ENCODE data around the gene CYP27A1. TPM values are rescaled to one million over a fixed set of nuclear protein-coding genes. Genes with fewer than 3 reads are reported as not detected.

CYP27A1 gene
- total and polyA plus RNA-seq, 2 of the 8 experiments (the other 6 are each of a cell fraction or from before 2014, with no cell fraction given), result 5.4 to 14.7 TPM

GRCh38 chr2:218815244-218815637, 33.3 kb downstream of the CYP27A1 start:
- Histone ChIP-seq H3K36me3 (ENCODE audit: control insufficient read depth in 2 of 4, insufficient read depth in 4 of 4, low read length in 3 of 4) (no peaks in the 10 kb centered on the region), H3K4me3 (ENCODE audit: extremely low read depth in 1 of 4, insufficient read depth in 2 of 4, low read depth in 3 of 4, low read length in 4 of 4) (no peak overlapping the region), H2BK15ac (ENCODE audit: low read length) (no peak overlapping the region), H2BK12ac (ENCODE audit: low read depth, low read length) (no peak overlapping the region), H4K8ac (ENCODE audit: extremely low read depth, insufficient read depth, low read length) (no peak overlapping the region), H2BK20ac (ENCODE audit: low read length) (no peak overlapping the region), H3K18ac (ENCODE audit: extremely low read depth, low read length) (no peak overlapping the region), H3K9me3 (ENCODE audit: insufficient read depth in 2 of 2, low read depth in 1 of 2, low read length in 1 of 2) (no peaks in the 10 kb centered on the region), H3K27ac (ENCODE audit: low read depth, low read length) (no peak overlapping the region), H3K9ac (replicated peaks in 1 of 4; ENCODE audit: extremely low read depth in 1 of 4, low read depth in 3 of 4, low read length in 3 of 4) (no peak overlapping the region), H2AFZ (ENCODE audit: low read length) (no peak overlapping the region), H3K23me2 (ENCODE audit: low read depth, low read length) (no peaks in the 10 kb centered on the region), H3K14ac (ENCODE audit: insufficient read length) (no peak overlapping the region), H3K23ac (ENCODE audit: insufficient read length) (no peak overlapping the region), H4K91ac (replicated peaks; ENCODE audit: insufficient read length, low read length) (no peak overlapping the region), H3K4me2 (ENCODE audit: insufficient read depth in 1 of 2, low read depth in 2 of 2, low read length in 2 of 2) (no peak overlapping the region), H3K79me1 (ENCODE audit: low read depth, low read length) (no peaks in the 10 kb centered on the region), H3K4ac (replicated peaks; ENCODE audit: insufficient read length, low read depth, low read length) (no peak overlapping the region), H2BK120ac (replicated peaks; ENCODE audit: low read depth, low read length) (no peak overlapping the region), H2AK5ac (ENCODE audit: low read depth, low read length) (no peak overlapping the region), H3K4me1 (replicated peaks in 1 of 4; ENCODE audit: control insufficient read depth in 3 of 4, insufficient read depth in 4 of 4, low read length in 3 of 4) (no peaks in the 10 kb centered on the region), H4K20me1 (replicated peaks in 1 of 2; ENCODE audit: control insufficient read depth in 1 of 2, insufficient read depth in 2 of 2, low read length in 2 of 2) (no peaks in the 10 kb centered on the region), H4K5ac (ENCODE audit: insufficient read length, low read depth, low read length) (no peak overlapping the region), H3K56ac (replicated peaks; ENCODE audit: insufficient read length, low read depth, low read length) (no peak overlapping the region), H3K79me2 (ENCODE audit: control insufficient read depth in 1 of 2, insufficient read depth in 2 of 2, low read length in 2 of 2) (no peaks in the 10 kb centered on the region), H3K27me3 (replicated peaks in 1 of 4; ENCODE audit: control insufficient read depth in 3 of 4, extremely low read depth in 1 of 4, insufficient read depth in 3 of 4, low read length in 3 of 4) (no peaks in the 10 kb centered on the region), H2BK5ac (ENCODE audit: low read depth, low read length) (no peak overlapping the region)
- TF ChIP-seq GABPA (IDR thresholded peaks at IDR 0.05; ENCODE audit: borderline replicate concordance, insufficient read depth, low read length) (no peak), BCL11A (IDR thresholded peaks at IDR 0.05; ENCODE audit: low read depth in 2 of 2, low read length in 2 of 2) (no peak)
- FAIRE-seq (no peak), DNase-seq (ENCODE audit: low read depth in 1 of 2, low spot score in 2 of 2) (no peak)
- ChIA-PET CTCF (ENCODE audit: partially characterized antibody) (interaction anchor here (0.8 to 2.3 kb wide), 6 partner anchors 11 to 187 kb away, joined by 3 to 7 read pairs (median 4); no protein-coding TSS in a partner anchor), POLR2A (ENCODE audit: partially characterized antibody) (interaction anchor here (1.7 kb wide), 1 partner anchor 12 kb away, joined by 5 read pairs; no protein-coding TSS in a partner anchor)
- WGBS, 2 experiments (ENCODE audit: extremely low coverage in 1 of 2, insufficient coverage in 1 of 2, insufficient read length in 1 of 2, insufficient replicate concordance in 2 of 2, low coverage in 1 of 2, low lambda C conversion rate in 2 of 2, missing lambda C conversion rate in 1 of 2), result 90% methylated on average over 5 of the region's 5 CpGs; no CpG with 5 or more reads in 1 of the 2 experiments
